ENCODE results near the gene APOBEC4.

APOBEC4 gene

GRCh38 chr1:183600136-183600535 lies 53.0 kb downstream of the APOBEC4 start:
- peak; percentile 24 for DNase-seq

GRCh38 chr1:183598386-183598785 lies 54.7 kb downstream of the APOBEC4 start:
- no peak for DNase-seq

- DNase-seq, result no peak
Observed at GRCh38 chr1:183597656-183598347, 55.3 kb downstream of the APOBEC4 start.

DNA sequence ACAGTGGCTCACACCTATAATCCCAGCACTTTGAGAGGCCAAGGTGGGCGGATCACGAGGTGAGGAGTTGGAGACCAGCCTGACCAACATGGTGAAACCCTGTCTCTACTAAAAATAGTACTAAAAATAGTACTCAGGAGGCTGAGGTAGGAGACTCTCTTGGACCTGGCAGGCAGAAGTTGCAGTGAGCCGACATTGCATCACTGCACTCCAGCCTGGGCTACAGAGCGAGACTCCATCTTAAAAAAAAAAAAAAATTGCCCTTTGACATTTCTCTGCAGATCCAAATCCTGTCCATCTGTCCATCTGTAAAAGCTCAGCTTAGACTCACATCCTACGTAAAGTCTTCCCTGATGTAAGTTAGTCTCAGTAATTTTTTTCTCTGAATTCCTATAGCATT lies 56.6 kb downstream of the APOBEC4 start:
- no peak for DNase-seq

Data from NCI-H2029 treated with DMSO at 0.1 percent for 48 hours (cell line).